ENCODE data around the gene SSBP2.
"Not testable (repeated sequence)": the region's sequence is repeated elsewhere in the genome, so short reads cannot be mapped to it uniquely, and the experiment has no call there.

The SSBP2 gene

GRCh38 chr5:81525690-81526089, 225.2 kb downstream of the SSBP2 start:
- no peak for DNase-seq (ENCODE audit: low read depth in 2 of 2)

- DNase-seq (ENCODE audit: low read depth in 2 of 2), result no peak
These were observed 226.9 kb downstream of the SSBP2 start for GRCh38 chr5:81524015-81524414.

GRCh38 chr5:81522571-81522970, 228.3 kb downstream of the SSBP2 start:
- DNase-seq (ENCODE audit: low read depth in 2 of 2), result no peak

GRCh38 chr5:81520769-81521168, 230.1 kb downstream of the SSBP2 start:
- DNase-seq (ENCODE audit: low read depth in 2 of 2), result no peak

GRCh38 chr5:81519217-81519905, 231.5 kb downstream of the SSBP2 start:
- no peak for DNase-seq (ENCODE audit: low read depth in 2 of 2)

- no peak for DNase-seq (ENCODE audit: low read depth in 2 of 2)
These were observed 233.4 kb downstream of the SSBP2 start for GRCh38 chr5:81517462-81517861.

GRCh38 chr5:81516091-81516490, 234.8 kb downstream of the SSBP2 start:
- DNase-seq (ENCODE audit: low read depth in 2 of 2), result no peak

GRCh38 chr5:81513982-81514381, 236.9 kb downstream of the SSBP2 start:
- DNase-seq (ENCODE audit: low read depth in 2 of 2), result no peak

GRCh38 chr5:81513473-81513872, 237.4 kb downstream of the SSBP2 start:
- DNase-seq (ENCODE audit: low read depth in 2 of 2), result no peak

- no peak for DNase-seq (ENCODE audit: low read depth in 2 of 2)
These were observed 243.9 kb downstream of the SSBP2 start for GRCh38 chr5:81506900-81507588.

GRCh38 chr5:81506378-81506777, 244.5 kb downstream of the SSBP2 start:
- DNase-seq (ENCODE audit: low read depth in 2 of 2), result no peak

- DNase-seq (ENCODE audit: low read depth in 2 of 2), result no peak
These were observed 245.2 kb downstream of the SSBP2 start for GRCh38 chr5:81505672-81506071.

- DNase-seq (ENCODE audit: low read depth in 2 of 2), result not testable (repeated sequence)
These were observed 247.3 kb downstream of the SSBP2 start for GRCh38 chr5:81503602-81504001.

- no peak for DNase-seq (ENCODE audit: low read depth in 2 of 2)
These were observed 255.6 kb downstream of the SSBP2 start for GRCh38 chr5:81495286-81495685.

- DNase-seq (ENCODE audit: low read depth in 2 of 2), result no peak
These were observed 262.0 kb downstream of the SSBP2 start for GRCh38 chr5:81488862-81489261.

GRCh38 chr5:81486711-81487110, 264.2 kb downstream of the SSBP2 start:
- no peak for DNase-seq (ENCODE audit: low read depth in 2 of 2)

GRCh38 chr5:81482595-81482994, 268.3 kb downstream of the SSBP2 start:
- DNase-seq (ENCODE audit: low read depth in 2 of 2), result no peak

GRCh38 chr5:81473395-81473794, 277.5 kb downstream of the SSBP2 start:
- DNase-seq (ENCODE audit: low read depth in 2 of 2), result not testable (repeated sequence)

GRCh38 chr5:81469676-81470075, 281.2 kb downstream of the SSBP2 start:
- no peak for DNase-seq (ENCODE audit: low read depth in 2 of 2)

GRCh38 chr5:81450940-81451339, 300.0 kb downstream of the SSBP2 start:
- DNase-seq (ENCODE audit: low read depth in 2 of 2), result no peak

GRCh38 chr5:81435023-81435422, 315.9 kb downstream of the SSBP2 start:
- no peak for DNase-seq (ENCODE audit: low read depth in 2 of 2)

GRCh38 chr5:81429985-81430384, 320.9 kb downstream of the SSBP2 start:
- DNase-seq (ENCODE audit: low read depth in 2 of 2), result no peak

- no peak for DNase-seq (ENCODE audit: low read depth in 2 of 2)
These were observed 321.5 kb downstream of the SSBP2 start for GRCh38 chr5:81429363-81429762.

- no peak for DNase-seq (ENCODE audit: low read depth in 2 of 2)
These were observed 322.0 kb downstream of the SSBP2 start for GRCh38 chr5:81428861-81429260.

Measured in stimulated activated CD4-positive, alpha-beta T cell treated with anti-CD3 and anti-CD28 coated beads, Interleukin-1b, Interleukin-23, amount 100 ng/mL, for 1 hour (primary cell).